C4-2B (cell line): ENCODE results near the gene DLST.

ENCODE experiments used
- CTCF ChIP-seq: fragments of 450-650 bp; conservative IDR thresholded peaks from 2 replicates; pipeline ENCODE4 v1.5.1; 2017; ENCODE audit warnings: mild to moderate bottlenecking
- ZFX ChIP-seq: fragments of 450-650 bp; IDR thresholded peaks from 2 replicates; pipeline ENCODE4 v1.6.1; 2017

GRCh38 chr14:74910556-74910955, 28.8 kb downstream of the DLST start:
- TF ChIP-seq CTCF = no peak
- no peak for TF ChIP-seq ZFX
